GM12878 (cell line): Measurements from ENCODE around the gene MCM5. TPM values are rescaled to one million over a fixed set of nuclear protein-coding genes. Genes with fewer than 3 reads are reported as not detected.

Experiments
- ATAC-seq: fragments of 200-7000 bp; cut with Tn5 transposase; 3 replicates; pipeline ENCODE4 v1.9.1; 2020; ENCODE audit warnings: mild to moderate bottlenecking, moderate library complexity
- BruUV-seq: library from RNA; stranded (reverse); fragments of 400-500 nt; replicated peaks from 2 replicates; lab custom pipeline; 2021; lab: Mats Ljungman, UMichigan
- CTCF ChIA-PET: fragments of 300-600 bp; sonication (Branson Sonifier 250); formaldehyde crosslinking; extraction: SDS; loops from one replicate; lab custom pipeline; 2021; ENCODE audit warnings: inconsistent platforms; lab: Yijun Ruan, JAX
- POLR2A ChIA-PET: fragments of 350-600 bp; formaldehyde crosslinking; extraction: SDS; loops from one replicate; lab custom pipeline; 2021; ENCODE audit warnings: inconsistent platforms; lab: Charles Lee
- RAD21 ChIA-PET: fragments of 300-600 bp; sonication (Branson Sonifier 250); formaldehyde crosslinking; loops from one replicate; lab custom pipeline; 2023; ENCODE audit warnings: antibody characterized with exemption; ENCODE audit not compliant: unreplicated experiment; lab: Charles Lee
- SMC1A ChIA-PET: fragments of 300-600 bp; sonication (Branson Sonifier 250); formaldehyde crosslinking; loops from one replicate; lab custom pipeline; 2023; ENCODE audit not compliant: unreplicated experiment, uncharacterized antibody; lab: Charles Lee
- DNase-seq: peaks from one replicate; pipeline ENCODE4 v3.0.0-alpha.2; 2011; ENCODE audit warnings: low read depth, low spot score
- FAIRE-seq: peaks from 3 replicates; lab custom pipeline; 2011; peaks lifted over from hg19 to GRCh38; lab: Jason Lieb, UNC
- H2AFZ ChIP-seq: 2 replicates; pipeline ENCODE4 v1.6.0; 2011; ENCODE audit warnings: low read depth, low read length, control low read depth; ENCODE audit not compliant: control insufficient read depth
- H3K27ac ChIP-seq: 2 replicates; pipeline ENCODE4 v1.5.1; 2011; ENCODE audit warnings: control low read depth; ENCODE audit not compliant: control insufficient read depth, insufficient read depth
- H3K27me3 ChIP-seq, 2 experiments: replicated peaks in 1 of 2; 2 replicates each; pipeline versions ENCODE4 v1.6.0 to v1.6.1; 2011; ENCODE audit warnings: low read length in 1 of 2; ENCODE audit not compliant: control insufficient read depth in 2 of 2, insufficient read depth in 2 of 2
- H3K36me3 ChIP-seq, 2 experiments: 2 replicates each; pipeline ENCODE4 v1.5.1; 2011; ENCODE audit warnings: low read length in 1 of 2; ENCODE audit not compliant: control insufficient read depth in 2 of 2, insufficient read depth in 2 of 2
- H3K4me1 ChIP-seq: 2 replicates; pipeline ENCODE4 v1.6.1; 2011; ENCODE audit warnings: mild to moderate bottlenecking, low read length, moderate library complexity, mixed read lengths; ENCODE audit not compliant: control insufficient read depth, insufficient read depth
- H3K4me2 ChIP-seq: 2 replicates; pipeline ENCODE4 v1.6.0; 2011; ENCODE audit warnings: control low read depth; ENCODE audit not compliant: control insufficient read depth, insufficient read depth
- H3K4me3 ChIP-seq: fragments of 200-600 bp; sonication (generic); 2 replicates; pipeline ENCODE4 v1.5.1; 2016
- H3K79me2 ChIP-seq: 2 replicates; pipeline ENCODE4 v1.6.0; 2011; ENCODE audit warnings: low read length; ENCODE audit not compliant: control insufficient read depth, insufficient read depth
- H3K9ac ChIP-seq: 2 replicates; pipeline ENCODE4 v1.8.0; 2011; ENCODE audit warnings: low read length, control low read depth, mixed read lengths; ENCODE audit not compliant: control insufficient read depth, insufficient read depth
- H3K9me3 ChIP-seq: replicated peaks from 3 replicates; pipeline ENCODE4 v1.5.1; 2011; ENCODE audit warnings: mild to moderate bottlenecking, low read length; ENCODE audit not compliant: control insufficient read depth, insufficient read depth
- H4K20me1 ChIP-seq: 2 replicates; pipeline ENCODE4 v1.6.0; 2011; ENCODE audit not compliant: control insufficient read depth, insufficient read depth
- ATF2 ChIP-seq: IDR thresholded peaks from 2 replicates; pipeline ENCODE4 v1.6.1; 2012; ENCODE audit warnings: low read length, inconsistent platforms
- ATF7 ChIP-seq: fragments of 450-650 bp; IDR thresholded peaks from 2 replicates; pipeline ENCODE4 v1.6.1; 2016; ENCODE audit warnings: low read depth, mild to moderate bottlenecking
- BCL3 ChIP-seq: IDR thresholded peaks from 2 replicates; pipeline ENCODE4 v1.6.1; 2011; ENCODE audit warnings: borderline replicate concordance, low read depth, mild to moderate bottlenecking, moderate library complexity, low read length; ENCODE audit not compliant: insufficient read depth, poor library complexity, severe bottlenecking
- BMI1 ChIP-seq: fragments of 450-650 bp; IDR thresholded peaks from 2 replicates; pipeline ENCODE4 v1.6.1; 2016; ENCODE audit warnings: mild to moderate bottlenecking, moderate library complexity, borderline replicate concordance
- CHD2 ChIP-seq: IDR thresholded peaks from 2 replicates; pipeline ENCODE4 v1.6.1; 2011; ENCODE audit warnings: low read depth, low read length, improper control_type of control experiment, borderline replicate concordance
- CREM ChIP-seq: IDR thresholded peaks from 2 replicates; pipeline ENCODE4 v1.6.1; 2014; ENCODE audit warnings: antibody characterized with exemption, low read depth
- DPF2 ChIP-seq: fragments of 450-650 bp; IDR thresholded peaks from 2 replicates; pipeline ENCODE4 v1.6.1; 2017; ENCODE audit warnings: mild to moderate bottlenecking
- ESRRA ChIP-seq: IDR thresholded peaks from 2 replicates; pipeline ENCODE4 v1.6.1; 2012; ENCODE audit warnings: mild to moderate bottlenecking, low read length, improper control_type of control experiment
- HDAC2 ChIP-seq: fragments of 200-600 bp; sonication (generic); IDR thresholded peaks from 2 replicates; pipeline ENCODE4 v1.6.1; 2017
- JUNB ChIP-seq: IDR thresholded peaks from 2 replicates; pipeline ENCODE4 v1.6.1; 2016; ENCODE audit warnings: antibody characterized with exemption, mild to moderate bottlenecking
- MEF2B ChIP-seq: fragments of 450-650 bp; IDR thresholded peaks from 2 replicates; pipeline ENCODE4 v1.6.1; 2018; ENCODE audit warnings: mild to moderate bottlenecking, moderate library complexity; ENCODE audit not compliant: partially characterized antibody, poor library complexity, severe bottlenecking
- NFYB ChIP-seq: IDR thresholded peaks from 2 replicates; pipeline ENCODE4 v1.6.1; 2011; ENCODE audit warnings: low read depth, mild to moderate bottlenecking, low read length, improper control_type of control experiment, moderate library complexity; ENCODE audit not compliant: insufficient read depth
- PML ChIP-seq: IDR thresholded peaks from 2 replicates; pipeline ENCODE4 v1.6.1; 2012; ENCODE audit warnings: low read length, inconsistent platforms
- POLR2A ChIP-seq: IDR thresholded peaks from 2 replicates; pipeline ENCODE4 v1.6.1; 2011; ENCODE audit warnings: low read depth, mild to moderate bottlenecking, low read length
- SPI1 ChIP-seq: IDR thresholded peaks from 2 replicates; pipeline ENCODE4 v1.6.1; 2011; ENCODE audit warnings: low read depth, mild to moderate bottlenecking, low read length, moderate library complexity, borderline replicate concordance; ENCODE audit not compliant: insufficient read depth
- ZNF217 ChIP-seq: fragments of 450-650 bp; IDR thresholded peaks from 2 replicates; pipeline ENCODE4 v1.6.1; 2017; ENCODE audit warnings: antibody characterized with exemption, mild to moderate bottlenecking
- WGBS: methylation state at CpG from one replicate; pipeline ENCODE4 v1.1.6; 2016; ENCODE audit warnings: low lambda C conversion rate; ENCODE audit not compliant: insufficient replicate concordance, insufficient coverage; ENCODE audit errors: missing lambda C conversion rate; 5-methylcytosine and 5-hydroxymethylcytosine counted together
- in situ Hi-C: fragments of 300-500 bp; cut with MboI; formaldehyde crosslinking; loops from 9 replicates; pipeline ENCODE4 v1.14.3; 2018; ENCODE audit warnings: mixed read lengths
- intact Hi-C: fragments of 100-400 bp; cut with micrococcal nuclease; formaldehyde crosslinking; loops from one replicate; pipeline ENCODE4 v1.14.2; 2022; ENCODE audit not compliant: unreplicated experiment
- polyA plus RNA-seq, 11 experiments: library from polyadenylated mRNA; depleted of rRNA in 4 of 11; unstranded in 6 of 11; stranded (reverse) in 5 of 11; fragments of >200 nt; fragmentation: Nextera tagmentation in 4 of 11; fragmentation: Illumina TruSeq in 1 of 11; extraction: Ambion mirVana in 4 of 11; extraction: Trizol in 1 of 11; gene quantifications; 1 replicate in 1 of 11; 2 replicates in 10 of 11; pipeline versions ENCODE4 v1.2.1 to v1.2.3, GENCODE V29; 2011 to 2016; ENCODE audit warnings: inconsistent platforms in 2 of 11, missing spikeins in 2 of 11, low read depth in 1 of 11
- total RNA-seq, 4 experiments: library from RNA; depleted of rRNA in 3 of 4; stranded (reverse); fragments of >200 nt in 3 of 4; fragmentation: Illumina TruSeq in 1 of 4; extraction: Trizol in 1 of 4; gene quantifications; 2 replicates each; pipeline versions ENCODE4 v1.2.1 to v1.2.3, GENCODE V29; 2013 to 2021
- TF ChIP-seq, protein P1 (sequence below): fragments of 450-650 bp; IDR thresholded peaks from 2 replicates; pipeline ENCODE4 v1.6.1; 2014; ENCODE audit warnings: mild to moderate bottlenecking

Gene MCM5
- total and polyA plus RNA-seq, 10 of the 15 experiments (the other 5 are each of a cell fraction or from before 2014, with no cell fraction given): 14.1 to 360 (median 164) TPM

GRCh38 chr22:35394810-35395563 is 5.0 kb upstream of the MCM5 start:
- intact Hi-C loops: no loop called here
- TF ChIP-seq NFYB (no peak), HDAC2 (no peak), MEF2B (no peak), JUNB (no peak), BCL3 (no peak), SPI1 (no peak), ESRRA (no peak), CHD2 (no peak), CREM (no peak), POLR2A (no peak), ATF2 (no peak), ATF7 (no peak), PML (no peak), ZNF217 (no peak), BMI1 (no peak), DPF2 (no peak)
- TF ChIP-seq, protein P1, sequence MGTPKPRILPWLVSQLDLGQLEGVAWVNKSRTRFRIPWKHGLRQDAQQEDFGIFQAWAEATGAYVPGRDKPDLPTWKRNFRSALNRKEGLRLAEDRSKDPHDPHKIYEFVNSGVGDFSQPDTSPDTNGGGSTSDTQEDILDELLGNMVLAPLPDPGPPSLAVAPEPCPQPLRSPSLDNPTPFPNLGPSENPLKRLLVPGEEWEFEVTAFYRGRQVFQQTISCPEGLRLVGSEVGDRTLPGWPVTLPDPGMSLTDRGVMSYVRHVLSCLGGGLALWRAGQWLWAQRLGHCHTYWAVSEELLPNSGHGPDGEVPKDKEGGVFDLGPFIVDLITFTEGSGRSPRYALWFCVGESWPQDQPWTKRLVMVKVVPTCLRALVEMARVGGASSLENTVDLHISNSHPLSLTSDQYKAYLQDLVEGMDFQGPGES: no peak

More at GRCh38 chr22:35394810-35395563, 5.0 kb upstream of the MCM5 start:
- Histone ChIP-seq H3K9me3 (no peaks in the 10 kb centered on the region), H3K27ac (no peak overlapping the region), H3K4me1 (peaks cover 34% of the 10 kb centered on the region), H3K9ac (no peak overlapping the region), H3K36me3 (peaks cover 4 to 6% of the 10 kb centered on the region in 2 experiments; a peak in 3 of 4 replicates), H3K4me3 (no peak overlapping the region), H4K20me1 (no peaks in the 10 kb centered on the region), H2AFZ (no peak overlapping the region), H3K79me2 (peaks cover 5% of the 10 kb centered on the region), H3K27me3 (no peaks in the 10 kb centered on the region), H3K4me2 (no peak overlapping the region)
- SMC1A ChIA-PET: interaction anchor here (0.7 to 5.1 kb wide), 5 partner anchors 13 to 42 kb away, joined by 3 to 27 read pairs (median 4); partner anchors contain the start of gene HMOX1
- DNase-seq (no peak), FAIRE-seq (no peak), ATAC-seq (no peak)
- CTCF ChIA-PET: interaction anchor here (0.7 to 1.4 kb wide), 4 partner anchors 11 to 44 kb away, joined by 3 to 13 read pairs (median 4); no protein-coding TSS in a partner anchor
- in situ Hi-C loops: loop anchor here (25.0 kb wide), 1 partner anchor 1817 kb away; the partner anchor contains the start of gene SSTR3
- 73% methylated on average over 5 of the region's 5 CpGs for WGBS
- BruUV-seq: no TSS peak
- RAD21 ChIA-PET: interaction anchor here (0.9 to 1.6 kb wide), 5 partner anchors 10 to 44 kb away, joined by 3 to 10 read pairs (median 4); no protein-coding TSS in a partner anchor
- POLR2A ChIA-PET: interaction anchor here (1.4 to 2.1 kb wide), 3 partner anchors 10 to 15 kb away, joined by 6 to 7 read pairs (median 7); partner anchors contain the start of gene HMOX1
